Stomach (tissue), 9 donors: ENCODE results near the gene UTP14A. TPM values are rescaled to one million over a fixed set of nuclear protein-coding genes. Genes with fewer than 3 reads are reported as not detected.

Experiments
- DNase-seq, 2 donors: peaks; one replicate each; pipeline versions ENCODE4 v3.0.0 to v3.0.0-alpha.2; 2013 to 2019
- H3K27ac ChIP-seq, 5 donors: fragments of 200-600 bp in 4 of 5; sonication (generic) in 4 of 5; one replicate each; pipeline ENCODE4 v1.5.1; 2013 to 2019; ENCODE audit warnings: mild to moderate bottlenecking in 1 of 5, moderate library complexity in 1 of 5
- H3K27me3 ChIP-seq, 3 donors: fragments of 200-600 bp; sonication (generic); one replicate each; pipeline ENCODE4 v1.5.1; 2017 to 2019; ENCODE audit warnings: mixed run types in 1 of 3
- H3K36me3 ChIP-seq, 4 donors: fragments of 200-600 bp; sonication (generic); 1 replicate in 3 of 4; 2 replicates in 1 of 4; pipeline ENCODE4 v1.5.1; 2016 to 2019
- H3K4me1 ChIP-seq, 4 donors: fragments of 200-600 bp; sonication (generic); one replicate each; pipeline ENCODE4 v1.5.1; 2016 to 2019
- H3K4me3 ChIP-seq, 4 donors: fragments of 200-600 bp; sonication (generic) in 3 of 4; one replicate each; pipeline ENCODE4 v1.5.1; 2016 to 2019; ENCODE audit warnings: mild to moderate bottlenecking in 1 of 4
- H3K9me3 ChIP-seq, 4 donors: fragments of 200-600 bp; sonication (generic); one replicate each; pipeline ENCODE4 v1.5.1; 2016 to 2019
- EP300 ChIP-seq: sonication (generic); formaldehyde crosslinking; IDR thresholded peaks from one replicate; pipeline ENCODE4 v1.6.1; 2017; ENCODE audit warnings: antibody characterized with exemption
- POLR2A ChIP-seq, 4 donors: fragments of 450-650 bp; IDR thresholded peaks; one replicate each; pipeline ENCODE4 v1.6.1; 2016; ENCODE audit warnings: antibody characterized with exemption in 4 of 4, control low read depth in 2 of 4, mild to moderate bottlenecking in 1 of 4, moderate library complexity in 1 of 4
- POLR2AphosphoS5 ChIP-seq, 3 donors: sonication (generic); formaldehyde crosslinking; IDR thresholded peaks; one replicate each; pipeline ENCODE4 v1.6.1; 2016; ENCODE audit warnings: antibody characterized with exemption in 3 of 3
- WGBS, 5 donors: extraction: QIAGEN DNeasy Blood & Tissue Kit in 3 of 5; methylation state at CpG; one replicate each; pipeline versions ENCODE4 v1.1.5 to v1.1.7; 2013 to 2018; 5-methylcytosine and 5-hydroxymethylcytosine counted together
- intact Hi-C: fragments of 100-400 bp; cut with DNase I; formaldehyde crosslinking; loops from one replicate; pipeline ENCODE4 v1.15.1; 2023; ENCODE audit warnings: low total_unique reads
- polyA plus RNA-seq, 3 donors: library from polyadenylated mRNA; stranded (reverse); fragments of 200-250 nt; gene quantifications; one replicate each; pipeline ENCODE4 v1.2.3, GENCODE V29; 2013
- total RNA-seq, 5 donors: library from RNA; depleted of rRNA; stranded (reverse); fragments of >200 nt; gene quantifications; one replicate each; pipeline versions ENCODE4 v1.1.0 to v1.2.3, GENCODE V29; 2014 to 2016
- TF ChIP-seq, protein P1 (sequence below), 7 experiments: fragments of 450-650 bp in 4 of 7; fragments of 200-600 bp in 3 of 7; sonication (generic) in 3 of 7; IDR thresholded peaks; one replicate each; pipeline ENCODE4 v1.5.1; 2016 to 2019; ENCODE audit warnings: antibody characterized with exemption in 7 of 7, control low read depth in 2 of 7, mild to moderate bottlenecking in 1 of 7
- donor health status: healthy with polysubstance abuse.
- donor health status: Bipolar disorder and iron deficiency.
- donor health status: healthy.

The UTP14A gene
- total and polyA plus RNA-seq, 8 donors: 4.1 to 18.1 (median 13.2) TPM

DNA sequence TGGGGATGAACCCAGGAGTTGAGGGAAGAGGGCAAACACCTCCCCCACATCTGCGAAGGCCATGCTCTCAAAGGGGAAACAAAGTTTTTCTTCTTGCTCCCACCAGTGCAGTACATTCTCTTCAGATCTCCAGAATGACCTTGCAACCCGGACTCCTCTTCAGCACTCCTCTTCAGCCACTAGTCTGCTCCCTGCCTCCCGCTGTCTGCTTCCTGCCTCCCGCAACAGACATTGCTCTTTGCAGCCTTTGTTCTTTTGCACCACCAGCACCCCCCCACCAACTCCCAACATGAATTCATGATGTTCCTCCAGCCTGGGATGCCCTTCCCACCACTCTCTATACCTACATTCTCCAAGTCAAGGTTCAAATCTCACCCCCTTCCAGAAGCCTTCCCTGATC lies 32.1 kb downstream of the UTP14A start:
- 66 to 87% (median 77%) methylated on average over 4 of the region's 4 CpGs for WGBS, 5 donors
- Histone ChIP-seq H3K9me3 (no peaks in the 10 kb centered on the region), H3K4me3 (no peak overlapping the region), H3K36me3 (no peaks in the 10 kb centered on the region), H3K27me3 (peaks cover 0 to 2% (median 0%) of the 10 kb centered on the region in 3 donors), H3K27ac (no peak overlapping the region), H3K4me1 (no peaks in the 10 kb centered on the region)
- DNase-seq: no peak
- intact Hi-C loops: no loop called here
- TF ChIP-seq POLR2A (IDR thresholded peaks at IDR 0.05) (no peak), EP300 (no peak), POLR2AphosphoS5 (IDR thresholded peaks at IDR 0.05) (no peak)
- TF ChIP-seq, protein P1, sequence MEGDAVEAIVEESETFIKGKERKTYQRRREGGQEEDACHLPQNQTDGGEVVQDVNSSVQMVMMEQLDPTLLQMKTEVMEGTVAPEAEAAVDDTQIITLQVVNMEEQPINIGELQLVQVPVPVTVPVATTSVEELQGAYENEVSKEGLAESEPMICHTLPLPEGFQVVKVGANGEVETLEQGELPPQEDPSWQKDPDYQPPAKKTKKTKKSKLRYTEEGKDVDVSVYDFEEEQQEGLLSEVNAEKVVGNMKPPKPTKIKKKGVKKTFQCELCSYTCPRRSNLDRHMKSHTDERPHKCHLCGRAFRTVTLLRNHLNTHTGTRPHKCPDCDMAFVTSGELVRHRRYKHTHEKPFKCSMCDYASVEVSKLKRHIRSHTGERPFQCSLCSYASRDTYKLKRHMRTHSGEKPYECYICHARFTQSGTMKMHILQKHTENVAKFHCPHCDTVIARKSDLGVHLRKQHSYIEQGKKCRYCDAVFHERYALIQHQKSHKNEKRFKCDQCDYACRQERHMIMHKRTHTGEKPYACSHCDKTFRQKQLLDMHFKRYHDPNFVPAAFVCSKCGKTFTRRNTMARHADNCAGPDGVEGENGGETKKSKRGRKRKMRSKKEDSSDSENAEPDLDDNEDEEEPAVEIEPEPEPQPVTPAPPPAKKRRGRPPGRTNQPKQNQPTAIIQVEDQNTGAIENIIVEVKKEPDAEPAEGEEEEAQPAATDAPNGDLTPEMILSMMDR (IDR thresholded peaks at IDR 0.05): no peak

DNA sequence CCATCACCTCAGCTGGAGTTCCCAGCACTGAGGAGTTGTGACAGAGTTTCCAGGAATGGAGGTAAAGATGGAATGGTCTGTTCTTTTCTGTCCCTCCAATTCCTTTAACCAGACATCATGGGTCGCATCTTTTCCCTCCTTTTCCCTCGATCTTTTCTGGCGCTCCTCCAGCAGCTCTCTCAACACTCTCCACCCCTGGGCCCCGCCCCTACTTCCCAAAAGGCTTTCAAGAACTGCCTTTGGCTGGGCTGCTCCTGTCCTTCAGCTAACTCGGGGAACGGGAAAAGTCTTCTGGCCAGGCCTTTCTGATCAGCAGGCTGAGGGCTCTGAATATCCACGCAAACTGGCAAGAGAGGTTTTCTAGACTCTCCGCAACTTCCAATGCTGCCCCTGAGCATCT lies 34.0 kb downstream of the UTP14A start:
- Histone ChIP-seq H3K36me3 (no peaks in the 10 kb centered on the region), H3K4me1 (no peaks in the 10 kb centered on the region), H3K27me3 (peaks cover 0 to 2% (median 0%) of the 10 kb centered on the region in 3 donors), H3K4me3 (no peak overlapping the region), H3K9me3 (no peaks in the 10 kb centered on the region), H3K27ac (no peak overlapping the region)
- intact Hi-C loops: no loop called here
- 32 to 53% (median 43%) methylated on average over 7 to 8 of the region's 8 CpGs for WGBS, 5 donors
- TF ChIP-seq EP300 (no peak), POLR2AphosphoS5 (IDR thresholded peaks at IDR 0.05) (no peak), POLR2A (IDR thresholded peaks at IDR 0.05) (no peak)
- DNase-seq: peak in 1 of 2 donors; percentile 34

DNA sequence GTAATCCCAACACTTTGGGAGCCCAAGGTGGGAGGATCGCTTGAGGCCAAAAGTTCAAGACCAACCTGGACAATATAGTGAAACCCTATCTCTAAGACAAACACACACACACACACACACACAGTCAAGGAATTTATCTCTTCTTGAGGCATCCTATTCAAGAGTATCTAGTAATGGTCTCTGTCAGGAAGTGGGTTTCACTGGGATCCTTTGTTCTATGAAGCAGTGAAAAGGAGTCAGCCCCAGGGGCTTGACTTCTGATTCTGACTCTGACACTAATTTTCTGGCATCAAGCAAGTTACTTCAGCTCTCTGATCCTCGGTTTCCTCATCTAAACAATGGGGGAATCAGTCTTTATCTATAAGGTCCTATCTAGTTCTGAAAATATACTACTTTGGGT lies 34.8 kb downstream of the UTP14A start:
- WGBS, 5 donors: 68 to 88% (median 82%) methylated on average over 2 of the region's 2 CpGs
- Histone ChIP-seq H3K9me3 (no peaks in the 10 kb centered on the region), H3K4me3 (no peak overlapping the region), H3K4me1 (no peaks in the 10 kb centered on the region), H3K27ac (no peak overlapping the region), H3K36me3 (no peaks in the 10 kb centered on the region), H3K27me3 (peaks cover 0 to 2% (median 0%) of the 10 kb centered on the region in 3 donors)
- intact Hi-C loops: no loop called here
- TF ChIP-seq POLR2A (IDR thresholded peaks at IDR 0.05) (no peak), POLR2AphosphoS5 (IDR thresholded peaks at IDR 0.05) (no peak), EP300 (no peak)
- TF ChIP-seq, protein P1 (IDR thresholded peaks at IDR 0.05): no peak
- DNase-seq: no peak

DNA sequence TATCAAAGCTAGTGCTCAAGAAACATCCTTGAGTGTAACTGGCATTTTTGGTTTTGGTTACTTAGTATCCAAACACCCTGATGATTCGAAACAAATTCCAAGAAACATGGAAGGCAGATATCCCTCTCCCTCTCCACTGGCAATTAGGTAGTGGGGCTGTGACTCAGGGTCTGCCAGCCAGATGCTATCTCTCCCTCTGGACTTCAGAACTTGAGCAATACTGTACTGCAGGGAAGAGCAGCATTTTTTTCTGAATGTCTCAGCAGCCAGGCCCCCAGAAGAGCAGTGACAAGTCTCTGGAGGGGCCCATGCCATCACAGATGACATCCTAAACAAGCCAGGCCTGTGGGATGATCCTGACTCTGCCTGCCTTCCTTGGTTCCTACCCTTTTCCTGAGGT lies 39.2 kb downstream of the UTP14A start:
- TF ChIP-seq POLR2AphosphoS5 (IDR thresholded peaks at IDR 0.05) (no peak), POLR2A (IDR thresholded peaks at IDR 0.05) (no peak), EP300 (no peak)
- TF ChIP-seq, protein P1 (IDR thresholded peaks at IDR 0.05): no peak
- no peak for DNase-seq
- WGBS, 5 donors: 87 to 100% (median 92%) methylated on average over 1 of the region's 1 CpG

DNA sequence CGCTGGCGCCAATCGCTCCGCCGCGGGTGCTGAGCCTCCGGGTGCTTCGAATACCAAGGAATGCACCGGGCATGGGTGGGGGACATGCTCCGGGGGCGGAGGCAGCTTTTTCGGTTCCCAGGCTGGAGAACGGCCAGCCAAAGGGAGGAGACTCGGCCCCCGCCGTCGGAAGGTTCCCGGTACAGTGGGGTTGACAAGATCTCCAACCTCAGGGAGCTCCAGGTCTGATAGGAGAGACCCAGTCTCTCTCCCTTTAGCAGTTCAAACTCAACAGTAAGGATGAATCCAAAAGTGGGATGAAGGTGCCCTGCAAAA lies 47.3 kb downstream of the UTP14A start:
- DNase-seq: no peak
- WGBS, 5 donors: 4 to 40% (median 16%) methylated on average over 4 to 18 of the region's 18 CpGs
- intact Hi-C loops: no loop called here

More for the DNA sequence above, 39.2 kb downstream of the UTP14A start:
- Histone ChIP-seq H3K36me3 (no peaks in the 10 kb centered on the region), H3K27me3 (peaks cover 0 to 2% (median 0%) of the 10 kb centered on the region in 3 donors), H3K9me3 (no peaks in the 10 kb centered on the region), H3K4me3 (no peak overlapping the region), H3K27ac (no peak overlapping the region), H3K4me1 (no peaks in the 10 kb centered on the region)
- intact Hi-C loops: no loop called here

More for the DNA sequence above, 47.3 kb downstream of the UTP14A start:
- TF ChIP-seq POLR2A (IDR thresholded peaks at IDR 0.05) (no peak), POLR2AphosphoS5 (IDR thresholded peaks at IDR 0.05) (no peak), EP300 (no peak)
- TF ChIP-seq, protein P1 (IDR thresholded peaks at IDR 0.05): no peak
- no peaks in the 10 kb centered on the region for H3K36me3 ChIP-seq
- H3K4me3 ChIP-seq: peak overlapping the region; percentile 37 to 43 (median 40)
- peaks cover 0 to 23% (median 16%) of the 10 kb centered on the region in 4 donors for H3K4me1 ChIP-seq
- H3K27ac ChIP-seq: no peak overlapping the region
- H3K27me3 ChIP-seq: peaks cover 0 to 5% (median 0%) of the 10 kb centered on the region in 3 donors
- H3K9me3 ChIP-seq: no peaks in the 10 kb centered on the region
